ENCODE measurements around the gene PLXNA2. TPM values are rescaled to one million over a fixed set of nuclear protein-coding genes. Genes with fewer than 3 reads are reported as not detected.

PLXNA2 gene
- total and polyA plus RNA-seq, 2 of the 4 experiments (the other 2 are of a cell fraction): 0.72 to 1.1 TPM

DNA sequence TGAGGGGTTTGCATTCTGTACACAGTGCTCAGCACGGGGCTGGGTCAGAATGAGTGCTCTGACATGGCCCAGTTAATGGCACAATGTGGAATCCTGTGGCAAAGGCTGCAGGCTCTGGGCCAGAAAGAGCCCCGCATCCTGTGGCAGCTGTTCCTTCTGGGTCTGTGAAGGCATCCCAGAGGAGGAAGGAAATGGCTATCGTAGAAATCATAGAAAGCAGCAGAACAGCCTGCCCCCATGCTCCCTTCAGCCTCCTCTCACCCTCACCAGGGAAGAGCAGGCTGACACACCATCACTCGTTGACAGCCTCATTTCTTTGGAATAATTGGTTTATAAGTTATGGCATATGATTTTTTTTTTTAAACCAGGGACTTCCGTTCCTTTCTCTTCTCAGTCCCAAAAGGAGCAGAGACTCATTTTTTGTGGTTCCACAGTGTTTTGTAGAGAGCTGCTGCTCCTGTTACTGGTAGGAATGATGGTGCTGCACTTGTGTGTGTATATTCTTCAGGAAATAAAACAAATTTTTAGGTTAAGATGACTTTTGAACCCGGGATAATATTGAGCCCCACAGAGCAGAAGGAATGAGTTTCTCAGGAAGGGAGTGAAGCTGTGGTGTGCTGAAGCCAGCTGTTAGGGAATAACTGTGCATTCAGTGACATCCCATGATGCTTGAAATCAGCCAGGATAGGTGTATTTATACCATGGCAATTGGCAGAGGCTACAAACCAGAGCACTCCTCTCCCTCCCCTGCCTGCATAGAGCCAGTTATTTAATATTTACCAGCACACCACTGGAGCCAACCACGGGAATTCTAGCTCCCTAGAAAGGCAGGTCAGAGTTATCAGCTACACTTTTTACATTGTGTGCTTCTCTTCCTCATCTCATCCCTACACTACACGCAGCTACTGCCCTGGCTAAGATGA lies 32.0 kb downstream of the PLXNA2 start:
- H3K4me3 ChIP-seq (ENCODE audit: insufficient read depth, low read depth, low read length): no peak overlapping the region
- peak overlapping the region; percentile 70; the same call in 1 of the 2 replicates for H3K14ac ChIP-seq (replicated peaks; ENCODE audit: low read depth, low read length)
- peak overlapping the region; percentile 26 for H2BK5ac ChIP-seq (ENCODE audit: low read depth, low read length, poor library complexity, severe bottlenecking)
- H2AK5ac ChIP-seq (ENCODE audit: low read depth, low read length): peak overlapping the region; percentile 81
- ChIA-PET POLR2A (ENCODE audit: unreplicated experiment) (no interaction called here), CTCF (no interaction called here)
- no peak overlapping the region for H3K9ac ChIP-seq (ENCODE audit: low read depth, low read length)
- H4K91ac ChIP-seq (ENCODE audit: insufficient read depth, low read depth, low read length): peak overlapping the region; percentile 39
- peak overlapping the region; percentile 84; the same call in 2 of the 3 replicates for H2BK15ac ChIP-seq (ENCODE audit: low read depth, low read length)
- H4K5ac ChIP-seq (ENCODE audit: low read depth, low read length): peak overlapping the region; percentile 71; the same call in 1 of the 2 replicates
- H2AK9ac ChIP-seq (replicated peaks; ENCODE audit: low read depth, low read length, poor library complexity): peak overlapping the region; percentile 34
- no peak overlapping the region; the same call in 1 of the 2 replicates for H3K56ac ChIP-seq (ENCODE audit: extremely low read depth, insufficient read depth, low read length)
- H3K23ac ChIP-seq (ENCODE audit: low read depth, low read length): peak overlapping the region; percentile 67; the same call in 1 of the 2 replicates
- no peak for DNase-seq
- ATAC-seq (ENCODE audit: low read depth): no peak
- peak overlapping the region; percentile 66 for H3K4ac ChIP-seq (ENCODE audit: low read depth, low read length)
- H3K27ac ChIP-seq (ENCODE audit: insufficient read depth, low read length): no peak overlapping the region
- peak overlapping the region; percentile 85 for H2AFZ ChIP-seq (replicated peaks; ENCODE audit: low read length, poor library complexity)
- H2BK20ac ChIP-seq (ENCODE audit: low read depth, low read length): peak overlapping the region; percentile 66; the same call in 1 of the 2 replicates
- WGBS, 2 experiments (ENCODE audit: extremely low coverage in 2 of 2, insufficient read length in 1 of 2): no CpG with 5 or more reads among the region's 8 CpGs
- H3K27me3 ChIP-seq (ENCODE audit: control insufficient read depth, insufficient read depth, low read length): no peaks in the 10 kb centered on the region
- no peaks in the 10 kb centered on the region for H4K20me1 ChIP-seq (ENCODE audit: insufficient read depth, low read length)
- intact Hi-C loops (cut with micrococcal nuclease) (no loop called here), in situ Hi-C loops (cut with MboI; ENCODE audit: low sequenced_read_pairs) (no loop called here), dilution Hi-C loops (cut with HindIII; ENCODE audit: low sequenced_read_pairs, unreplicated experiment) (no loop called here)
- H3K4me2 ChIP-seq (ENCODE audit: low read depth, low read length): peak overlapping the region; percentile 5; the same call in 1 of the 2 replicates
- peak overlapping the region; percentile 70 for H2BK120ac ChIP-seq (ENCODE audit: low read depth, low read length)
- H3K79me1 ChIP-seq (ENCODE audit: low read depth in 1 of 2, low read length in 2 of 2): peaks cover 0 to 51% of the 10 kb centered on the region in 2 experiments; a peak in 2 of 4 replicates
- peak overlapping the region in 1 of 2 experiments; percentile 78; a peak in 2 of 4 replicates for H4K8ac ChIP-seq (ENCODE audit: low read depth in 2 of 2, low read length in 2 of 2)
- TF ChIP-seq CHD1 (IDR thresholded peaks at IDR 0.05; ENCODE audit: low read depth, low read length) (no peak), POLR2A (IDR thresholded peaks at IDR 0.05; ENCODE audit: low read depth, low read length) (no peak), RCOR1 (IDR thresholded peaks at IDR 0.05; ENCODE audit: insufficient replicate concordance, low read length) (no peak), SMC3 (IDR thresholded peaks at IDR 0.05; ENCODE audit: low read depth, low read length) (no peak), CEBPB (IDR thresholded peaks at IDR 0.05; ENCODE audit: low read depth, low read length) (no peak), MXI1 (IDR thresholded peaks at IDR 0.05; ENCODE audit: borderline replicate concordance, low read depth, low read length) (no peak), MAZ (IDR thresholded peaks at IDR 0.05; ENCODE audit: borderline replicate concordance, low read depth, low read length) (no peak), RFX5 (IDR thresholded peaks at IDR 0.05; ENCODE audit: low read depth, low read length) (no peak), BHLHE40 (IDR thresholded peaks at IDR 0.05; ENCODE audit: low read depth, low read length) (no peak), RAD21 (IDR thresholded peaks at IDR 0.05; ENCODE audit: low read length) (no peak)
- TF ChIP-seq, protein P1, sequence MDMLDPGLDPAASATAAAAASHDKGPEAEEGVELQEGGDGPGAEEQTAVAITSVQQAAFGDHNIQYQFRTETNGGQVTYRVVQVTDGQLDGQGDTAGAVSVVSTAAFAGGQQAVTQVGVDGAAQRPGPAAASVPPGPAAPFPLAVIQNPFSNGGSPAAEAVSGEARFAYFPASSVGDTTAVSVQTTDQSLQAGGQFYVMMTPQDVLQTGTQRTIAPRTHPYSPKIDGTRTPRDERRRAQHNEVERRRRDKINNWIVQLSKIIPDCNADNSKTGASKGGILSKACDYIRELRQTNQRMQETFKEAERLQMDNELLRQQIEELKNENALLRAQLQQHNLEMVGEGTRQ (IDR thresholded peaks at IDR 0.05; ENCODE audit: low read depth, low read length): no peak
- TF ChIP-seq, protein P2, sequence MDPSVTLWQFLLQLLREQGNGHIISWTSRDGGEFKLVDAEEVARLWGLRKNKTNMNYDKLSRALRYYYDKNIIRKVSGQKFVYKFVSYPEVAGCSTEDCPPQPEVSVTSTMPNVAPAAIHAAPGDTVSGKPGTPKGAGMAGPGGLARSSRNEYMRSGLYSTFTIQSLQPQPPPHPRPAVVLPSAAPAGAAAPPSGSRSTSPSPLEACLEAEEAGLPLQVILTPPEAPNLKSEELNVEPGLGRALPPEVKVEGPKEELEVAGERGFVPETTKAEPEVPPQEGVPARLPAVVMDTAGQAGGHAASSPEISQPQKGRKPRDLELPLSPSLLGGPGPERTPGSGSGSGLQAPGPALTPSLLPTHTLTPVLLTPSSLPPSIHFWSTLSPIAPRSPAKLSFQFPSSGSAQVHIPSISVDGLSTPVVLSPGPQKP (IDR thresholded peaks at IDR 0.05; ENCODE audit: borderline replicate concordance, low read depth, low read length): no peak
- TF ChIP-seq, protein P3, sequence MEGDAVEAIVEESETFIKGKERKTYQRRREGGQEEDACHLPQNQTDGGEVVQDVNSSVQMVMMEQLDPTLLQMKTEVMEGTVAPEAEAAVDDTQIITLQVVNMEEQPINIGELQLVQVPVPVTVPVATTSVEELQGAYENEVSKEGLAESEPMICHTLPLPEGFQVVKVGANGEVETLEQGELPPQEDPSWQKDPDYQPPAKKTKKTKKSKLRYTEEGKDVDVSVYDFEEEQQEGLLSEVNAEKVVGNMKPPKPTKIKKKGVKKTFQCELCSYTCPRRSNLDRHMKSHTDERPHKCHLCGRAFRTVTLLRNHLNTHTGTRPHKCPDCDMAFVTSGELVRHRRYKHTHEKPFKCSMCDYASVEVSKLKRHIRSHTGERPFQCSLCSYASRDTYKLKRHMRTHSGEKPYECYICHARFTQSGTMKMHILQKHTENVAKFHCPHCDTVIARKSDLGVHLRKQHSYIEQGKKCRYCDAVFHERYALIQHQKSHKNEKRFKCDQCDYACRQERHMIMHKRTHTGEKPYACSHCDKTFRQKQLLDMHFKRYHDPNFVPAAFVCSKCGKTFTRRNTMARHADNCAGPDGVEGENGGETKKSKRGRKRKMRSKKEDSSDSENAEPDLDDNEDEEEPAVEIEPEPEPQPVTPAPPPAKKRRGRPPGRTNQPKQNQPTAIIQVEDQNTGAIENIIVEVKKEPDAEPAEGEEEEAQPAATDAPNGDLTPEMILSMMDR (conservative IDR thresholded peaks at IDR 0.05; ENCODE audit: low read depth, low read length): no peak
- peaks cover 24% of the 10 kb centered on the region for H3K4me1 ChIP-seq (ENCODE audit: control insufficient read depth, insufficient read depth, low read length)
- no peaks in the 10 kb centered on the region for H3K9me3 ChIP-seq (ENCODE audit: control insufficient read depth, insufficient read depth, low read length)
- no peaks in the 10 kb centered on the region for H3K36me3 ChIP-seq (ENCODE audit: control insufficient read depth, insufficient read depth, low read length)
- BruUV-seq (replicated peaks): no TSS peak
- H3K9me1 ChIP-seq (ENCODE audit: insufficient read depth, low read length): peaks cover 40% of the 10 kb centered on the region
- peak overlapping the region; percentile 61; the same call in 1 of the 2 replicates for H3K18ac ChIP-seq (ENCODE audit: low read depth, low read length)
